GM04503 (cell line): Measurements from ENCODE around the gene SLC30A5.

Experiments used
- DNase-seq: peaks from one replicate; pipeline ENCODE4 v3.0.0-alpha.2; 2012; ENCODE audit warnings: low read depth

SLC30A5 gene

GRCh38 chr5:69167493-69167855 is 73.7 kb downstream of the SLC30A5 start:
- no peak for DNase-seq

- DNase-seq, result no peak
Measured at GRCh38 chr5:69167929-69168328, 74.1 kb downstream of the SLC30A5 start.

GRCh38 chr5:69170495-69170894 is 76.7 kb downstream of the SLC30A5 start:
- no peak for DNase-seq

- no peak for DNase-seq
Measured at GRCh38 chr5:69170969-69171368, 77.2 kb downstream of the SLC30A5 start.
